Transverse colon (tissue), 4 donors: ENCODE results near the gene PSD. TPM values are rescaled to one million over a fixed set of nuclear protein-coding genes. Genes with fewer than 3 reads are reported as not detected.

Experiments used
- DNase-seq: peaks from one replicate; pipeline ENCODE4 v3.0.0-alpha.2; 2019
- H3K27ac ChIP-seq, 4 donors: fragments of 200-600 bp; sonication (generic); 2 replicates each; pipeline ENCODE4 v1.5.1; 2016 to 2018; ENCODE audit warnings: inconsistent platforms in 4 of 4
- H3K27me3 ChIP-seq: fragments of 200-600 bp; sonication (generic); 2 replicates; pipeline ENCODE4 v1.5.1; 2017; ENCODE audit warnings: inconsistent platforms
- H3K36me3 ChIP-seq, 4 donors: fragments of 200-600 bp; sonication (generic); 2 replicates each; pipeline ENCODE4 v1.5.1; 2017 to 2019; ENCODE audit warnings: inconsistent platforms in 4 of 4
- H3K4me1 ChIP-seq, 4 donors: fragments of 200-600 bp; sonication (generic); 2 replicates each; pipeline ENCODE4 v1.5.1; 2017 to 2020; ENCODE audit warnings: inconsistent platforms in 4 of 4
- H3K4me3 ChIP-seq, 4 donors: fragments of 200-600 bp; sonication (generic); 1 replicate in 1 of 4; 2 replicates in 3 of 4; pipeline versions ENCODE4 v1.5.1 to v1.6.1; 2017 to 2019; ENCODE audit warnings: inconsistent platforms in 4 of 4
- H3K9me3 ChIP-seq, 2 donors: fragments of 200-600 bp; sonication (generic); 2 replicates each; pipeline ENCODE4 v1.5.1; 2017 to 2019; ENCODE audit warnings: inconsistent platforms in 2 of 2
- CTCF ChIP-seq, 5 experiments: fragments of 200-600 bp in 3 of 5; fragments of 450-650 bp in 2 of 5; sonication (generic) in 3 of 5; IDR thresholded peaks; 1 replicate in 2 of 5; 2 replicates in 3 of 5; pipeline ENCODE4 v1.5.1; 2016 to 2017; ENCODE audit warnings: antibody characterized with exemption in 5 of 5, inconsistent platforms in 3 of 5, mild to moderate bottlenecking in 2 of 5, moderate library complexity in 1 of 5
- EP300 ChIP-seq: sonication (generic); formaldehyde crosslinking; IDR thresholded peaks from one replicate; pipeline ENCODE4 v1.6.1; 2017; ENCODE audit warnings: antibody characterized with exemption, low read depth
- POLR2A ChIP-seq: fragments of 450-650 bp; IDR thresholded peaks from one replicate; pipeline ENCODE4 v1.6.1; 2016; ENCODE audit warnings: antibody characterized with exemption, mild to moderate bottlenecking, moderate library complexity
- POLR2AphosphoS5 ChIP-seq, 3 donors: sonication (generic); formaldehyde crosslinking; IDR thresholded peaks; one replicate each; pipeline ENCODE4 v1.6.1; 2016; ENCODE audit warnings: antibody characterized with exemption in 3 of 3
- WGBS, 2 donors: methylation state at CpG; one replicate each; pipeline ENCODE4 v1.1.5; 2018; ENCODE audit warnings: low coverage in 1 of 2; 5-methylcytosine and 5-hydroxymethylcytosine counted together
- in situ Hi-C, 4 donors: fragments of 200-750 bp; cut with MboI; loops; one replicate each; pipeline versions ENCODE4 v1.15.0 to v1.15.1; 2017; ENCODE audit warnings: low sequenced_read_pairs in 3 of 4, low pct_ligation_motif_present in 1 of 4, low pct_unique_long_range_greater_than_20kb in 1 of 4
- intact Hi-C: fragments of 100-400 bp; cut with DNase I; formaldehyde crosslinking; loops from one replicate; pipeline ENCODE4 v1.15.1; 2023; ENCODE audit warnings: low total_unique reads
- total RNA-seq, 4 donors: library from RNA; depleted of rRNA; stranded (reverse); fragments of >200 nt; gene quantifications; one replicate each; pipeline ENCODE4 v1.1.0, GENCODE V29; 2016

Gene PSD
- total RNA-seq, 4 donors from 2014 or later: 38.9 to 56.1 (median 49.4) TPM

- H3K36me3 ChIP-seq: peaks cover 0 to 91% (median 39%) of the 10 kb centered on the region in 4 donors
- H3K27ac ChIP-seq: no peak overlapping the region
- DNase-seq: no peak
- in situ Hi-C loops (no loop called here), intact Hi-C loops (no loop called here)
- H3K9me3 ChIP-seq: no peaks in the 10 kb centered on the region
- no peak overlapping the region for H3K4me3 ChIP-seq
- TF ChIP-seq EP300: no peak
- H3K4me1 ChIP-seq: no peaks in the 10 kb centered on the region
- WGBS, 2 donors: 98 to 100% methylated on average over 2 of the region's 2 CpGs
- no peaks in the 10 kb centered on the region for H3K27me3 ChIP-seq
These were observed 47.3 kb downstream of the PSD start for GRCh38 chr10:102371295-102371694.

- Histone ChIP-seq H3K36me3 (peaks cover 0 to 97% (median 45%) of the 10 kb centered on the region in 4 donors), H3K9me3 (no peaks in the 10 kb centered on the region), H3K27me3 (no peaks in the 10 kb centered on the region), H3K4me1 (no peaks in the 10 kb centered on the region), H3K27ac (no peak overlapping the region), H3K4me3 (no peak overlapping the region)
- TF ChIP-seq CTCF (IDR thresholded peaks at IDR 0.05) (no peak), POLR2A (no peak), EP300 (no peak), POLR2AphosphoS5 (IDR thresholded peaks at IDR 0.05) (no peak)
- DNase-seq: no peak
- WGBS, 2 donors: 84% methylated on average over 3 of the region's 3 CpGs; no CpG with 5 or more reads in 1 of the 2 donors
- intact Hi-C loops (no loop called here), in situ Hi-C loops (no loop called here)
These were observed 50.5 kb downstream of the PSD start for GRCh38 chr10:102368077-102368476.

GRCh38 chr10:102367441-102367840 is 51.1 kb downstream of the PSD start:
- no peak overlapping the region for H3K27ac ChIP-seq
- peaks cover 0 to 97% (median 44%) of the 10 kb centered on the region in 4 donors for H3K36me3 ChIP-seq
- no peaks in the 10 kb centered on the region for H3K9me3 ChIP-seq
- 100% methylated on average over 1 of the region's 1 CpG; no CpG with 5 or more reads in 1 of the 2 donors for WGBS, 2 donors
- in situ Hi-C loops: no loop called here
- TF ChIP-seq POLR2A (no peak), POLR2AphosphoS5 (IDR thresholded peaks at IDR 0.05) (no peak), EP300 (no peak), CTCF (IDR thresholded peaks at IDR 0.05) (no peak)
- no peaks in the 10 kb centered on the region for H3K4me1 ChIP-seq
- H3K27me3 ChIP-seq: no peaks in the 10 kb centered on the region
- DNase-seq: no peak
- intact Hi-C loops: no loop called here
- no peak overlapping the region for H3K4me3 ChIP-seq

- DNase-seq: no peak
- in situ Hi-C loops: loop anchor here in 1 of 4 donors (10.0 kb wide), 1 partner anchor 134 kb away; the partner anchor contains the start of gene ELOVL3
These were observed 59.7 kb downstream of the PSD start for GRCh38 chr10:102358712-102359382.

More at GRCh38 chr10:102358712-102359382, 59.7 kb downstream of the PSD start:
- H3K27me3 ChIP-seq: no peaks in the 10 kb centered on the region
- H3K4me1 ChIP-seq: no peaks in the 10 kb centered on the region
- no peak for TF ChIP-seq POLR2AphosphoS5 (IDR thresholded peaks at IDR 0.05)
- TF ChIP-seq CTCF (IDR thresholded peaks at IDR 0.05): no peak
- no peak overlapping the region for H3K4me3 ChIP-seq
- no peaks in the 10 kb centered on the region for H3K9me3 ChIP-seq
- WGBS, 2 donors: 95 to 100% methylated on average over 1 to 4 of the region's 4 CpGs
- intact Hi-C loops: no loop called here
- H3K27ac ChIP-seq: no peak overlapping the region
- peaks cover 0 to 65% (median 30%) of the 10 kb centered on the region in 4 donors for H3K36me3 ChIP-seq
